NOMO-1 treated with DMSO at 0.1 percent for 48 hours (cell line): ENCODE measurements around the gene CALY.
"Not testable (repeated sequence)": the region's sequence is repeated elsewhere in the genome, so short reads cannot be mapped to it uniquely, and the experiment has no call there.

Experiments used
- DNase-seq: peaks from one replicate; lab custom pipeline; 2025; ENCODE audit not compliant: unreplicated experiment; lab: John Stamatoyannopoulos, UW

The CALY gene

DNA sequence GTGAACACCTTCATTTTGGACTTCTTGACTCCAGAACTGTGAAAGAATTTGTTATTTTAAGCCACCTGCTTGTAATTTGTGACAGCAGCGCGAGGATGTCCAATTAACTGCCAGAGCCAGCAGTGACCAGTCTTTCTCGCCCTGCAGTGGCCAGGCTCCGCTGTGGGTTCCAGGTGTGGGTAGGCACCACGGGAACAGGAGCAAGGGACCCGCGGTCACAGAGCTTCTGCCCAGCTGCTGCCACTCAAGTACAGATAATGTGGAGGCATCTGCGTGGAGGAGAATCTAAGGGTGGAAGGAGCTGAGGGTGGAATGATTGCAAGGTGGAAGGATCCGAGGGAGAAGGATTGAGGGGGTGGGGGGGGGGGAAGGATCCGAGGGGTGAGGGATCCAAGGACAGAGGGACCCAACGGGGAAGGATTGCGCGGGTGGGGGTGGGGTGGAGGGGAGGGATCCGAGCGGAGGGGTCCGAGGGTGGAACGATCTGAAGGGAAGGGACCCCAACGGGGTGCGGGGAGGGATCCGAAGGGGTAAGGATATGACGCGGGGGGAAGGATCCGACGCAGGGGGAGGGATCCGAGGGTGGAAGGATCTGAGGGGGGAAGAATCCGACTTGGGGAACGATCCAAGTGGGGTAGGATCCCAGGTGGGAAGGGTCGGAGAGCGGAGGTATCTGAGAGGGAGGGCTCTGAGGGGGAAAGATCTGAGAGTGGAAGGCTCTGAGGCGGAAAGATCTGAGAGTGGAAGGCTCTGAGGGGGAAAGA, 3.6 kb downstream of the CALY start:
- DNase-seq = no peak

DNA sequence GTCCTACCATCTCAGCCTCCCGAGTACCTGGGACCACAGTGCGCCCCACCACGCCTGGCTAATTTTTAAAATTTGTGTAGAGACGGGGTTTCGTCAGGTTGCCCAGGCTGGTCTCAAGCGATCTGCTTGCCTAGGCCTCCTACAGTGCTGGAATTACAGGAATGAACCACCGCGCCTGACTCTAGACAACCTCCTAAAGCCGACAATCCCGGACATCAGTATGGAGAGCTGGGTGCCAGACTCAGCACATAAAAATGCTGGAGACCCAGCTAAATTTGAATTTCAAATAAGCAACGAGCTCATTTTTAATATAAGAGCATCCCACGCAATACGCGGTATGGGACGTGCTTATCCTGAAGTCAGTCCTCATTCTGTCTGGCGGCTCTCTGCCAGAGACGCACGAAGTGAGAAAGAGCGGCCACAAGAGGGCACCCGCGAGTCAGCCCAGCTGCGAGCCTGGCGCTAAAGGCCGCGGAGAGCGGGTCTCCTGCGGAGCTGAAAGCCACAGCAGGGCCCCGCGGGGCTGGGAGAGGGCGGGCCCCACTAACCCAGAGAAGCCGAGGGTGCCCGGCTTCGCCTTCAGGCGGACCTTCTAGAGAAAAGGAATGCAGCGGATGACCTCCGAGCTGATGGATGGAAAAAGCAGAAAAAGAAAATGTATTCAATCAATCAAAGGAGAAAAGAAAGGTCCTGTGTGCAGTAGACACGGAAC, 7.0 kb downstream of the CALY start:
- DNase-seq = peak; percentile 73

DNA sequence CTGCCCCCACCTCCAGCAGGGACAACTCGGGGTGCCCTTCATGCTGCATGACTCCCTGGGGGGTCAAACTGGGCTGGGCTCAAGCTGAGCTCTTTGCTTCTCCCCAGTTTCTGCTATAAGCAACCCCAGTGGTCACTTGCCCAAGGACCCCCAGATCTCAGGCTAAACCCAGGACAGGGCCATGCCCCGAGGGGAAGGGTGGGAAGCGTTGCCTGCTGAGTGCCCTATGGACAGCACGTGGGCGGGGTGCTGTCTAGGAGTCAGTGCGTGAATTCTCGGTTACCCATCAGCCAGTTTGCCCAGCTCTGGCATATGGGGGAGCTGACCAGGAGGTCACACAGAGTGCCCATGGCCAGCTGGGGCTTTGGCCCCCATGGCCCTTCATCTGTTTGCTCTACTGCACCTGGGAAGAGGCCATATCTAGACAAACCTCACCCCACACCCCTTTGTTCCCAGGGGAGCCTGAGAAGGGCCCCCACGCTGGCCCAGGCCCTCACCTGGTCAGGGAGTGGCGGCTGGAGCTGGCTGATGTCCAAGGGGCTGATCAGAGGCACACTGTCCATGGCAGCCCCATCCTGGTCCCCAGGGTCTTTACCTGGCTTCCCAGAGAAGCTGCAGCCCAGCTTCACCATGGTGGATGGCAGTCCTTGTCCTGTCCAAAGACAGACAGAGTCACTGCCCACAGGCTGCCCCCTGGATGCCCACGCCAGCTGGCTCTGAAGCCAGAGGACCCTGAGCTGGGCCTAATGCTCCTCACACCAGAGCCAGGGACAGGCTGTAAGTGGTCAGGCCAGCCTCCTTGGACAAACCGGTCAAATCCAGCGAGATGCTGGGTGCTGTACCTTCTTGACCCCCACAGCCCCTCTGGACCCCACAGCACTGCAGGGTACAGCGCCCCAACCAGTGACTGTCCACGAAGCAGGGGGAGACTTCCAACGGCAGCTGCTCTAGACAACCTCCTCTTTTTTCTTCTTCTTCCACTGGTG, 8.0 kb downstream of the CALY start:
- DNase-seq = no peak

DNA sequence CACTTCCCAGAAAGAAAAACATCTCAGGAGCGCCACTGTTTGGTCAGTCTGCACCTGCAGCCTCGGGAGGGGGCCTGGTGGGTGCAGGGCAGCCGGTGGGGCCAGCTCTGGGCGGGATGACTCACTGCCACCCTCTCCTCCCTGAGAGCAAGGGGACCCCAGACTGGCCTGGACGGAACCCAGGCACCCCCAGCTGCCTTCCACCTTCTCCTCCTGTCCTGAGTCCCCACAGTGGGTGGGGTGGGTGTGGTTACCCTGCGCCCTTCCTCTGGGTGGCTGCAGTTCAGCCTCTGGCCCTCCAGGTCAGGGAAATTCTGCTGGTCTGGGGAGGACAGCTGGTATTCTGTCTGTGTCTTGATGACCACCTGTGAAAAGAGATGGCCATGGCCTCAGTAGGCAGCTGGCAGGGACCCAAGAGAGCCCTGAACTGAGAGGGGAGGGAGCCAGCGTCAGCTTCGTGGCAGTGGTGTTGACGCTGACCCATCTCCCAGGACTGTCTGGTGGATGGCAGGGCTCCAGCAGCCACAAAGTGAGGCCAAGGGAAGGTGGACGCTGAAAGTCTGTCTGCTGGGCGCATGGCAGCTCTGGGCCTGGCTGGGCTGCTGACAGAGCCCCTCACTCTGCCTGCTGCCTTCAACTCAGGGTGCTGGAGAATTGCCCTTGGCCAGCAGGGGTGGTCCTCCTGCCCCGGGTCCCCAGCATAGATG, 8.9 kb downstream of the CALY start:
- DNase-seq = no peak

DNA sequence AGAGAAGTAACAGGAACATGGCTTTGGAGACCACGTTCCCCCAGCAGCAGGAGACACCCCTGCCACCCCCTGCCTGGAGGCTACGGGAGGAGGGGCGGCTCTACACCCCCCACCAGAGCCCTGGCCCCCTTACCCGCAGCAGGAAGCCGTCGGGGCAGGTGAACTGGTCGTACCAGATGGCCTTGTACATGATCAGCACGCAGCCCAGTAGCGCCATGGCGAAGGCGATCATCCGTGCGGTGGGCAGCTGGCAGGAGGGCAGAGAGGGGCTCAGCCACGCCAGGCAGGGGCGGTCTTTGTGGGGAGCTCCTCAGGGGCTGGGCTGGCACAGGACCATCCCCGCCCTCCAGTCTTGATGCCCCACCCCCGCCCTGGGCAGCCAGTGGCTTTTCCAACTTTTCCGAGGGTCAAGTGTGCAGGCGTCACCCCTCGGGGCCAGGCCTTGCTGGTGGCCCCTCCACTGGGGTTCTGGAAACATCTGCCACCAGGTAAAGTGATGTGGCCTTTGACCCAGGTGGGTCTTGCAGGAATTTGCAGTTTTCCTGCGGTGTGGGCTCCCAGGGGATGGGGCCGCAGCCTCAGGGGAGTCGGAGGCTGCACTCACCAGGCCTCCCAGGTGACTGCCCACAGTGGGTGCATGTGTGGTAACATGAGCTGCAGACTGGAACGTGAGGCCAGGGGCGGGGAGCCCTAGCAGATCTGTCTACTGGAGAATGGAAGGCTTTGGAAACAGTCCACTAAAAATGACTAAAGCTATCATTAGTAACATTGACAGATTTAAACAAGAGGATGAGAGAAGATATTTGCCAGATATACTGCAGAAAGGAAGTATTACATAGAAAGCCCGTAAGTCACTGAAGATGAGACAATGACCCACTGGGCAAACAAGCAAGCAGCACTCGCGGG, 9.7 kb downstream of the CALY start:
- no peak for DNase-seq

DNA sequence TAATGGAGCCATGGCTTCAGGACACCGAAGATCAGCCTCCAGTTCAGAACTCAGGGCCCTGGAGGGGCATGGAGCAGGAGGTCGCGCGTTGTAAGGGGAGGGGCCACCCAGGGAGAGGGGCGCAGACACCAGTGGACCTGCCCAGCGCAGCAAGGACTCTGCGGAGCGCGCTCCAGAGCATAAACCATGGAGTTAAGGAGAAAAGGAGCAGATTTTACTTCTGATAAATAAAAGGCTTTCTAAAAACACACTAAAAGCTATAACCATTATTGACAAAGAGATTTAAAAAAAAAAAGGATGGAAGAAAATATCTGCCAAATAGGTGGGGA, 10.5 kb downstream of the CALY start:
- DNase-seq = no peak

DNA sequence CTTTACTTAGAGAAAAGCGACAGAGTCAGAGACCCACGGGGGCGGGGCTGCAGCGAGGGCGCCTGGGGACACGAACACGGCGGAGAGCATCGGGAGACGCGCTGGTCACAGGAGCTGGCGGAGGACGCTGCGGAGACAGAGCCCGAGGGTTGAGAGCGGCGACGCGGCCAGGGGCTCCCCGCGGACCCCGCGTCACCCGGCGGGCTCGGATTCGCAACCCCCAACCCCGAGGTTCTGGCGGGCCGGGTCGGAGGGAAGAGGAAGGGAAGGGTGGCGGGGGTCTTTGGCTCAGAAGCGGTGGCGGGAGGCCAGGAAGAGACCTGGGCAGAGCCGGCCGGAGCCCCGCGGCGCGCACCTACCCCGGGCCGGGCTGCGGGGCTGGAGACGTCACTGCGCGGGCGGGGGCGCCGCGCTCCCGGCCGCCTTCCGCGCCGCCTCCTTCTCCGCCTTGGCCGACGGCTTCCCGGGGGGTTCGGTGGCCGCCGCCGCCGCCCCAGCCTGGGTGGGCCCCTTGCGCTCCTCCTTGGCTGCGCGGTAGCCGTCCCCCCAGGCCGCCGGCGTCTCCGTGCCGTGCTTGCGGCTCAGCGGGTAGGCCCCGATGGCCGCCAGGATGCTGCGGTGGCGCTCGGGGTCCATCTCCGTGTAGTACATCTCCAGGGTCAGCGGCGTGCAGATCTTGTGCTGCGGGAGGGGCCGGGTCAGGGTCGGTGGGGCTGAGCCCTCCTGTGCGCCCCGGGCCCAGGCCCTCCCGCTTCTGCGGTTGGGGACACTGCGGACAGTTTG, 11.1 kb downstream of the CALY start:
- no peak for DNase-seq

DNA sequence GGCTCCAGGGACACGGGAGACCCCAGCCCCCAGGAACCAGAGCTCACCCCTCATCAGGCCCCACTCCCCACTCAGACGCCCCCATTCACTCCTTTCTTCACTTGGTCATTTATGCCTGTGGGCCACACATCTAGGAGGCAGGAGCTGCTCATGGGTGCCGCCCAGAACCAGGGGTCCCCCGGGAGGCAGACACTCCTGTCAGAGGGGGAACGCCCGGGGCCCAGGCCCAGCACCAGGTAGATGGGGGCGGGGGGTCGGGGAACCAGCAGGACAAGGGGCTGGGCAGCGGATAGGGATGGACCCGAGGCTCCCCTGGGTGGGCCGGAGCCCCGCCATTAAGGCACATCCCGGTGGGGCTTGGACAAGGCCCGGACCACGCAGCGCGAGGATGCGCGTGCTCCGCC, 11.8 kb downstream of the CALY start:
- DNase-seq = no peak

DNA sequence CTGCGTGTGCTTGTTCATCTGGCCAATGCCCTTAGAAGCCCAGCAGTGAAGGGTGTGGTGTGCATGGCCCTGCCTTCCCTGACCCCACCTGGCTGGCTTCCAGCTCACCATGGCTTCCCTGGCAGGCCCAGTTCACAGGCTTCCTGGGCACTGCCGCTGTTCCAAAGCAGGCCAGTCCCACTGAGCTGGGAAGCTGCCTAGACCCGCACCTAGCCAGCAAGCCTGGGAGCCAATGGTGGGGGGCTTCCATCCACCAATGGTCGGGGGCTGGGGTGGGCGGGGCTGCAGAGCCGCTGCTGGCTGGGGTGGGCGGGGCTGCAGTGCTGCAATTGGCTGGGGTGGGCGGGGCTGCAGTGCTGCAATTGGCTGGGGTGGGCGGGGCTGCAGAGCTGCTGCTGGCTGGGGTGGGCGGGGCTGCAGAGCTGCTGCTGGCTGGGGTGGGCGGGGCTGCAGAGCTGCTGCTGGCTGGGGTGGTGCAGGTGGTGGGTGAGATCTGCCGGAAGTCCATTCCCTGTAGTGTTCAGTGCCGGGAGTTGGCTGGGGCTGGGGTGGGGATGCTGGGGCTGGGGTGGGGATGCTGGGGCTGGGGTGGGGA, 12.4 kb downstream of the CALY start:
- DNase-seq = no peak

DNA sequence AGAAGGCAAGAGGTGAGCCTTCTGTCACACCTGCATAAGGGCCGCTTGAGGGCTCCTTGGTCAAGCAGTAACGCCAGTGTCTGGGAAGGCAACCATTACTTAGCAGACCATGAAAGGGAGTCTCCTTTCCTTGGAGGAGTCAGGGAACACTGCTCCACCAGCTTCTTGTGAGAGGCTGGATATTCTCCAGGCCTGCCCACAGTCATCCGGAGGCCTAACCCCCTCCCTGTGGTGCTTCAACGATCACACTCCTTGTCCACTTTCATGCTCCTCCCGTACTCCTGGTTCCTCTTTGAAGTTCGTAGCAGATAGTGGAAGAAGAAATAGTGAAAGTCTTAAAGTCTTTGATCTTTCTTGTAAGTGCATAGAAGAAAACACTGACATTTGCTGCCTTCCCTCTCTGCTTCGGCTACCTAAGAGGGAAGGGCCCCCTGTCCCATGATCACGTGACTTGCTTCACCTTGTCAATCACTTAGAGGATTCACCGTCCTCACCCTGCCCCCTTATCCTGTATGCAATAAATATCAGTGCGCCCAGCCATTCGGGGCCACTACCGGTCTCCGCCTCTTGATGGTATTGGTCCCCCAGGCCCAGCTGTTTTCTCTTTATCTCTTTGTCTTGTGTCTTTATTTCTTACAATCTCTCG, 14.5 kb downstream of the CALY start:
- DNase-seq = not testable (repeated sequence)

DNA sequence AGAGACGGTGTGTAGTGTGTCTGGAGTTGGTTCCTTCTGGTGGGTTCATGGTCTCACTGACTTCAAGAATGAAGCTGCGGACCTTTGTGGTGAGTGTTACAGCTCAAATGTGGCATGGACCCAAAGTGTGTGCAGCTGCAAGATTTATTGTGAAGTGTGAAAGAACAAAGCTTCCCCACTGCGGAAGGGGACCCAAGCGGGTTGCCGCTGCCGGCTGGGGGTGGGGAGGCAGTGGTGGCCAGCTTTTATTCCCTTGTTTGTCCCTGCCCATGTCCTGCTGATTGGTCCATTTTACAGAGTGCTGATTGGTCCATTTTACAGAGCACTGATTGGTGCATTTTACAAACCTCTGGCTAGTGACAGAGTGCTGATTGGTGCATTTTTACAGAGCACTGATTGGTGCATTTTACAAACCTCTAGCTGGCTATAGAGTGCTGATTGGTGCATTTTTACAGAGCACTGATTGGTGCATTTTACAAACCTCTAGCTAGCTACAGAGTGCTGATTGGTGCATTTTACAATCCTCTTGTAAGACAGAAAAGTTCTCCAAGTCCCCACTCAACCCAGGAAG, 15.8 kb downstream of the CALY start:
- DNase-seq = not testable (repeated sequence)

DNA sequence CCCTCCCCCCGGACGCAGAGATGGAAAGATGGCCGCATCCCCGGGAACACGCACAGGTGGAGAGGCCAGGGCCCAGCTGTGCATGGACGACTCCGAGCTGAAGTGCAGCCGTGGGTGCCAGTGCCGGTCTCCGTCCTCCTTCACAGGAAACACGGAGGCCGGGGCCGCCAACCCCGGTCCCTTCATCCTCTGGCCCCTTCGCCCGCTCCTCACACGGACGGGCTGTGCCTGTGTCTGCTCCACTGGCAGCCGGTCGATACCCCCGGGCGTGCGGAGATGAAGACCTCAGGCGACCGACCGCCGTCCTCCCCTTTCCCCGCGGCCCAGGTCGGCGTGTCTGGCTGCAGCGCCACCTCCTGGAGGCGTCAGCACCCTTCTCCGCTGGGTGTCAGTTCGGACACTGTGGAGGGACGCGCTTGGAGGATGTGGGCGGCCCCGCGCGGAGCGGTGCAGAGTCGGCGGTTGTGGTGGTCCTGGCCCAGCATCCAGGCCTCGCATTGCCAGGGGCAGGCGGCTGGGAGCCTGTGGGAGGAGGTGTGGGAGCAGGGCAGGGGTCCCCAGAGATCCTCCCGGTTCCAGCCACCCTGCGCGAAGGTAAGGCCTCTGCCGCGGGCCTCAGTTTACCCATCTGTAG, 18.1 kb downstream of the CALY start:
- peak; percentile 57 for DNase-seq

DNA sequence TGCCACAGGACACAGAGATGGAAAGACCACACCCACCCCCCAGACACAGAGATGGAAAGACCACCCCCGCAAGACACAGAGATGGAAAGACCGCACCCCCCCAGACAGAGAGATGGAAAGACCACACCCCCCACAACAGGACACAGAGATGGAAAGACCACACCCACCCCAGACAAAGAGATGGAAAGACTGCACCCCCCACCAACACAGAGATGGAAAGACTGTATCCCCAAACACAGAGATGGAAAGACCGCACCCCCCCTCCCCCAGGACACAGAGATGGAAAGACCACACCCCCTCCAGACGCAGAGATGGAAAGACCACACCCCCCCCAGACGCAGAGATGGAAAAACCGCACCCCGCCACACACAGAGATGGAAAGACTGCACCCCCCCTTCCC, 20.0 kb downstream of the CALY start:
- DNase-seq = no peak

DNA sequence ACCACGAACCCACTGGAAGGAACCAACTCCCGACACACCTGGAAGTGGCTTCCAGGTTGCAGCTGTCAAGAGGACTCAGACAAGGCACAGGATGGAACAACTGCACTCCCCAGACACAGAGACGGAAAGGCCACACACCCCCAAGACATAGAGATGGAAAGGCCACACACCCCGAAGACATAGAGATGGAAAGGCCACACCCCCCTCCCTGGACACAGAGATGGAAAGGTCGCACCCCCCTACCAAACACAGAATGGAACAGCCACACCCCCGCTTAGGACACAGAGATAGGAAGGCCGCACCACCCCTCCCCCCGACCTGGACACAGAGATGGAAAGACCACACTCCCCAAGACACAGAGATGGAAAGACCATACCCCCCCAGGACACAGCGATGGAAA, 20.4 kb downstream of the CALY start:
- DNase-seq = no peak

DNA sequence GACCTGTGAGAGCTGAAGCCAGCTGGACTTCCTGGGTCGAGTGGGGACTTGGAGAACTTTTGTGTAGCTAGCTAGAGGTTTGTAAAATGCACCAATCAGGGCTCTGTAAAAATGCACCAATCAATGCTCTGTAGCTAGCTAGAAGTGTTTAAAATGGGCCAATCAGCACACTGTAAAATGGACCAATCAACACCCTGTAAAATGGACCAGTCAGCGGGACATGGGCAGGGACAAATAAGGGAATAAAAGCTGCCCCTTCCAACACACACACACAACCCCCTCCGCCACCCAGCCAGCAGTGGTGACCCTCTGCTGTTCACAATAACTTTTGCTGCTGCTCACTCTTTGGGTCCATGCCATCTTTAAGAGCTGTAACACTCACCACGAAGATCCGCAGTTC, 20.8 kb downstream of the CALY start:
- no peak for DNase-seq

DNA sequence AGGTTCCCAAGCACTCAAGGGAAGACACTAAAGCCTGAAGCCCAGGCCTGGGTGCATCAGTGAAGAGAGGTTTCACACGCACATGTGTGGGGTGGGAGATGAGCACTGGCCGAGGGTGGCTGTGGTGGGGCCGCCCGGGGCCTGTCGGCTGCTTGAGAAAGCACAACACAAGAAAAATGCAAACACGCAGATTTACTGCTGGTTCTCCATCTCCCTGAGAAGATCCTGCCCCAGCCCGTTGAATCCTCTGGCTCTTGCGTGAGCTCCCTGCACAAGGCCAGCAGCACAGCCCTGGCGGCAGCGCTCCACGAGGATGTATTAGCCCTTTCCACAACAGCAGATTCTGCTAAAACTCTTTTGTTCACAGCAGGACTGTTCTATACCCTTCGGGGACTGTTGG, 21.8 kb downstream of the CALY start:
- no peak for DNase-seq

DNA sequence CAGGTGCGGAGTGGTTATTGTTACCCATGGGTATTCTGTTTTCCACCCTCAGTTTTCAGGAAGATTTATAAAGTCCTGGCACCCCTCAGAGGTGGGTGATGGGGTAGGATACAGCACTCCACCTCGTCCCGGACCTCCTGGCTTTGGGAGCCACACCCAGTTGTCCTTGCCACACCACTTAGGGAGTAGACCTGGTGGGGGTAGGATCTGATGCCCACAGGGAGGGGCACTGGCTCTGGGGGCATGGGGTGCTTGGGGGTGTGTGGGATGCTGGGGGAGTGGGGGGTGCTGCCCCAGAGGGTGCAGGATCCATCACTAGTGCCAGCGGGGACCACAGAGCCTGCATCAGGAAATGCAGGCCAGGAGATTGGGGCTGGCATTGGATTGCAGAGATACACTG, 23.5 kb downstream of the CALY start:
- no peak for DNase-seq

DNA sequence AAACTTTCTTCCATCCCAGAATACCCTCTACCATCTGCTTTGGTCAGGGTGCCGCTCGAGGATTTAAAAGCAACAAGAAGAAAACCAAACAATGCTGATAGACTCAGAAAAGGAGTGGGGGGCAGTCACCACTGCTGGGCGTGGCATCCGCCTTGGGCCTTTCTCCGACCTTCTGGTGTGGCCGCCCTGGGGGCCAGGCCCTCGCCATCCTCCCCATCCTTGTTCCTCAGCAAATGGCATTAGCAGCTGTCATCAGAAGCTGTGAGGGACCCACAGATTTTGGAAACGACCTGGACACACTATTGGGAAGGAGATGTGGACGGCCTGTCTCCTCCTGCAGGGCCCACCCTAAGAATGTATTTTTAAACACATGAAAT, 23.9 kb downstream of the CALY start:
- no peak for DNase-seq
